C4-2B (cell line): ENCODE measurements around the gene WAPL.

ENCODE experiments used
- ZFX ChIP-seq: fragments of 450-650 bp; IDR thresholded peaks from 2 replicates; pipeline ENCODE4 v1.6.1; 2017
- TF ChIP-seq, protein P1 (sequence below): fragments of 450-650 bp; conservative IDR thresholded peaks from 2 replicates; pipeline ENCODE4 v1.5.1; 2017; ENCODE audit warnings: mild to moderate bottlenecking

GRCh38 chr10:86520871-86521677 lies 518 bp downstream of the WAPL start:
- TF ChIP-seq, protein P1, sequence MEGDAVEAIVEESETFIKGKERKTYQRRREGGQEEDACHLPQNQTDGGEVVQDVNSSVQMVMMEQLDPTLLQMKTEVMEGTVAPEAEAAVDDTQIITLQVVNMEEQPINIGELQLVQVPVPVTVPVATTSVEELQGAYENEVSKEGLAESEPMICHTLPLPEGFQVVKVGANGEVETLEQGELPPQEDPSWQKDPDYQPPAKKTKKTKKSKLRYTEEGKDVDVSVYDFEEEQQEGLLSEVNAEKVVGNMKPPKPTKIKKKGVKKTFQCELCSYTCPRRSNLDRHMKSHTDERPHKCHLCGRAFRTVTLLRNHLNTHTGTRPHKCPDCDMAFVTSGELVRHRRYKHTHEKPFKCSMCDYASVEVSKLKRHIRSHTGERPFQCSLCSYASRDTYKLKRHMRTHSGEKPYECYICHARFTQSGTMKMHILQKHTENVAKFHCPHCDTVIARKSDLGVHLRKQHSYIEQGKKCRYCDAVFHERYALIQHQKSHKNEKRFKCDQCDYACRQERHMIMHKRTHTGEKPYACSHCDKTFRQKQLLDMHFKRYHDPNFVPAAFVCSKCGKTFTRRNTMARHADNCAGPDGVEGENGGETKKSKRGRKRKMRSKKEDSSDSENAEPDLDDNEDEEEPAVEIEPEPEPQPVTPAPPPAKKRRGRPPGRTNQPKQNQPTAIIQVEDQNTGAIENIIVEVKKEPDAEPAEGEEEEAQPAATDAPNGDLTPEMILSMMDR = no peak
- TF ChIP-seq ZFX = no peak; the same call in 1 of the 2 replicates
